GM12878 (cell line): ENCODE measurements around the gene PCDHGA7. TPM values are rescaled to one million over a fixed set of nuclear protein-coding genes. Genes with fewer than 3 reads are reported as not detected.
A peak's percentile ranks its signal among the peaks of the same experiment; 100 is the strongest.

ENCODE experiments used
- CHD4 ChIP-seq: fragments of 200-600 bp; sonication (generic); IDR thresholded peaks from 2 replicates; pipeline ENCODE4 v1.6.1; 2016; ENCODE audit warnings: mild to moderate bottlenecking
- CREB1 ChIP-seq: IDR thresholded peaks from 2 replicates; pipeline ENCODE4 v1.6.1; 2012; ENCODE audit warnings: low read depth, mild to moderate bottlenecking, inconsistent platforms
- CTCF ChIP-seq, 3 experiments: IDR thresholded peaks in 2 of 3; conservative IDR thresholded peaks in 1 of 3; 2 replicates each; pipeline ENCODE4 v1.5.1; 2011; ENCODE audit warnings: low read depth in 3 of 3, low read length in 3 of 3, mild to moderate bottlenecking in 3 of 3, control low read depth in 2 of 3, moderate library complexity in 2 of 3, inconsistent platforms in 1 of 3, mixed read lengths in 1 of 3; ENCODE audit not compliant: control insufficient read depth in 2 of 3, insufficient read depth in 1 of 3; ENCODE audit errors: extremely low read depth in 1 of 3
- E4F1 ChIP-seq: fragments of 450-650 bp; IDR thresholded peaks from 2 replicates; pipeline ENCODE4 v1.6.1; 2018; ENCODE audit warnings: borderline replicate concordance, mild to moderate bottlenecking; ENCODE audit not compliant: partially characterized antibody
- ELK1 ChIP-seq: IDR thresholded peaks from 2 replicates; pipeline ENCODE4 v1.6.1; 2012; ENCODE audit warnings: low read depth, low read length, improper control_type of control experiment
- FOXK2 ChIP-seq: fragments of 450-650 bp; IDR thresholded peaks from 2 replicates; pipeline ENCODE4 v1.6.1; 2017; ENCODE audit warnings: mild to moderate bottlenecking, moderate library complexity
- HDAC6 ChIP-seq: fragments of 200-600 bp; sonication (generic); IDR thresholded peaks from one replicate; pipeline ENCODE4 v1.8.0; 2017; ENCODE audit warnings: antibody characterized with exemption; ENCODE audit not compliant: unreplicated experiment
- HSF1 ChIP-seq: fragments of 150-350 bp; IDR thresholded peaks from 2 replicates; pipeline ENCODE4 v1.6.1; 2014; ENCODE audit warnings: mild to moderate bottlenecking, low read depth, low read length
- IRF3 ChIP-seq: fragments of 450-650 bp; IDR thresholded peaks from 2 replicates; pipeline ENCODE4 v1.6.1; 2014; ENCODE audit warnings: mild to moderate bottlenecking
- IRF4 ChIP-seq: IDR thresholded peaks from 2 replicates; pipeline ENCODE4 v1.6.1; 2011; ENCODE audit warnings: low read depth, low read length
- JUNB ChIP-seq: IDR thresholded peaks from 2 replicates; pipeline ENCODE4 v1.6.1; 2016; ENCODE audit warnings: antibody characterized with exemption, mild to moderate bottlenecking
- JUND ChIP-seq: IDR thresholded peaks from 2 replicates; pipeline ENCODE4 v1.6.1; 2012; ENCODE audit warnings: low read depth, mild to moderate bottlenecking, low read length, improper control_type of control experiment, moderate library complexity
- KDM1A ChIP-seq: fragments of 200-600 bp; sonication (generic); IDR thresholded peaks from 2 replicates; pipeline ENCODE4 v1.6.1; 2016; ENCODE audit warnings: borderline replicate concordance
- NFYA ChIP-seq: IDR thresholded peaks from 2 replicates; pipeline ENCODE4 v1.6.1; 2011; ENCODE audit warnings: low read depth, mild to moderate bottlenecking, low read length, improper control_type of control experiment, borderline replicate concordance
- PRDM15 ChIP-seq: fragments of 450-650 bp; formaldehyde crosslinking; IDR thresholded peaks from 2 replicates; pipeline ENCODE4 v1.4.0; 2020; ENCODE audit warnings: mild to moderate bottlenecking, moderate library complexity
- SMAD1 ChIP-seq: fragments of 450-650 bp; IDR thresholded peaks from 2 replicates; pipeline ENCODE4 v1.6.1; 2018; ENCODE audit warnings: mild to moderate bottlenecking, low read depth; ENCODE audit not compliant: partially characterized antibody
- YY1 ChIP-seq: IDR thresholded peaks from 2 replicates; pipeline ENCODE4 v1.6.1; 2011; ENCODE audit warnings: low read depth, mild to moderate bottlenecking, low read length
- ZZZ3 ChIP-seq: IDR thresholded peaks from 2 replicates; pipeline ENCODE4 v1.6.1; 2011; ENCODE audit warnings: low read depth; ENCODE audit not compliant: control insufficient read depth, insufficient read length
- polyA plus RNA-seq, 11 experiments: library from polyadenylated mRNA; depleted of rRNA in 4 of 11; unstranded in 6 of 11; stranded (reverse) in 5 of 11; fragments of >200 nt; fragmentation: Nextera tagmentation in 4 of 11; fragmentation: Illumina TruSeq in 1 of 11; extraction: Ambion mirVana in 4 of 11; extraction: Trizol in 1 of 11; gene quantifications; 1 replicate in 1 of 11; 2 replicates in 10 of 11; pipeline versions ENCODE4 v1.2.1 to v1.2.3, GENCODE V29; 2011 to 2016; ENCODE audit warnings: inconsistent platforms in 2 of 11, missing spikeins in 2 of 11, low read depth in 1 of 11
- total RNA-seq, 4 experiments: library from RNA; depleted of rRNA in 3 of 4; stranded (reverse); fragments of >200 nt in 3 of 4; fragmentation: Illumina TruSeq in 1 of 4; extraction: Trizol in 1 of 4; gene quantifications; 2 replicates each; pipeline versions ENCODE4 v1.2.1 to v1.2.3, GENCODE V29; 2013 to 2021

Gene PCDHGA7
- total and polyA plus RNA-seq, 10 of the 15 experiments (the other 5 are each of a cell fraction or from before 2014, with no cell fraction given), result 0.01 to 0.18 (median 0.08) TPM; not detected in 3

GRCh38 chr5:141420855-141421488 lies 38.4 kb downstream of the PCDHGA7 start, which contains the start of gene PCDHGA11 (continued):
- TF ChIP-seq ELK1, result no peak
- no peak for TF ChIP-seq IRF3
- TF ChIP-seq ZZZ3, result no peak
- no peak for TF ChIP-seq JUNB
- TF ChIP-seq NFYA, result no peak
- TF ChIP-seq KDM1A, result no peak
- peak; percentile 83 to 89 (median 89) for TF ChIP-seq CTCF (IDR thresholded peaks at IDR 0.05 in 2 of 3, conservative IDR thresholded peaks at IDR 0.05 in 1 of 3; ENCODE audit: control insufficient read depth in 2 of 3, extremely low read depth in 1 of 3, insufficient read depth in 1 of 3, low read depth in 3 of 3, low read length in 3 of 3)
- TF ChIP-seq JUND, result no peak
- TF ChIP-seq FOXK2, result no peak
- no peak for TF ChIP-seq IRF4
- TF ChIP-seq PRDM15, result no peak
- no peak for TF ChIP-seq E4F1
- 0 out of 2 replicates have a peak, but pooled peaks have one; percentile 37 for TF ChIP-seq CREB1
- TF ChIP-seq SMAD1, result no peak
- TF ChIP-seq HDAC6, result no peak
- TF ChIP-seq HSF1, result no peak
- TF ChIP-seq CHD4, result no peak
- TF ChIP-seq YY1, result peak; percentile 91
